HT-29 (cell line): ENCODE data around the gene ALDH1A2. TPM values are rescaled to one million over a fixed set of nuclear protein-coding genes. Genes with fewer than 3 reads are reported as not detected.
A peak's percentile ranks its signal among the peaks of the same experiment; 100 is the strongest.
"Not testable (repeated sequence)": the region's sequence is repeated elsewhere in the genome, so short reads cannot be mapped to it uniquely, and the experiment has no call there.

Experiments used
- DNase-seq: peaks from one replicate; pipeline ENCODE4 v3.0.0-alpha.2; 2015; ENCODE audit warnings: low spot score
- total RNA-seq: library from RNA; depleted of rRNA; stranded (reverse); fragments of >200 nt; shearing (Covaris generic); gene quantifications from 2 replicates; pipeline ENCODE4 v1.2.3, GENCODE V29; 2014

Gene ALDH1A2
- total RNA-seq, 1 experiment from 2014 or later: 0.25 TPM

DNA sequence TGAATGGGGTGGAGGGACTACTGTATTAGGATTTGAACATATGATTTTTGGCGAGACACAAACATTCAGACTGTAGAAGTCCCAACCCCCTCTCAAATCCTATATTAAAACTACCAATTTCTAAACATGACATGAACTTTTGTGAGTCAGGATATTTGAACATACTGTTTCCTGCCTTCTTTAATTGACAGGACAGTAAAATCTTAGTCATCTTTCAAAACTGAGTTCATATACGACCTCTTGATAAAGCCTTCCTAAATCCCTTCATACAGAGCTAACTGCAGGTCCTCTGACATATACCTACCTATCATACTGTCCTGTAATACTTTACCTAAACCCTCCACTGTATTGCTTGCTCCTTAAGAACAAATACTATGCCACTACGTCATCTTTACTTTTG is 23.5 kb downstream of the ALDH1A2 start:
- DNase-seq: no peak

- DNase-seq: peak; percentile 61
Observed at GRCh38 chr15:58040150-58040549, 25.4 kb downstream of the ALDH1A2 start.

DNA sequence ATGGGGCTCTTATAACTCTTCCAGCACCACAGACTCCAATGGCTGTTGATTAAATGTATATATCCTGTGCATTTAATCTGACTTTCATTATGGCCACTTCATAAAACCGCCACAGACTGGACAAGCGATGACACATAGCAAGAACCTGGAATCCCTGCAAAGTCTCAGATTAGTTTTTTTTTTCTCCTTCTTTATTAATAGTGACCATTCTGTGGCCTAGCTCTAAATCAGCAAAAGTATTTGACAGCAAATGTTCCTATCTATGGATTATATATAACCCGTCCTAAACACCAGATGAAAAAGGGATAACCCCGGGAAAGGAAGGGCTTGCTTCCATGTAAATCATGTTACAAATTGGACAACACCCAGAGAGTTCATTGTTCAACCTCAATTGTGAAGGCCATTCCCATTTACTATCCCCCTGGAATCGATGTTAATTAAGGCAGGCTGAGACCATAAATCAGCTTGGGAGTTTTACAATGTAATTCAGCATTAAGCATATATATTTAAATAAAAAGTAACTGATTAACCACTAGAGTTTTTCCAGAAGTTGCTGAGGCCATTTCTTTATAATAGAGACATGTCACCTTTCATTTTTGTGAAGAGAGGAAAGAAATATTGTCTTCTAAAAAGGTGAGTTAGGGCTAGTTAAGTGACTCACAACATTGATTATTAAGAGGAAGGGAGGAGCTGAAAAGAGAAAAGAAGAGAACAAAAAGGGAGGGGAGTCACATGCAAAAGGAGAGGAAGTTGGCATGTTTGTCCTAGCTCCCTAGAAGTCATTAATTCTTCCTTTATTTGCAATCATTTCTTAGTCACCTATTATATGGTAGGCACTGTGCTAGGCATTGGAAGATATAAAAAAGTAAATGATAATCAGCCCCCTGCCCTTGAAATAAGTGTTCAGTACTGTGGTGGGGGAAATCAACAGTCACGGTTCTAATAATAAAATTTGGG is 26.2 kb downstream of the ALDH1A2 start:
- DNase-seq: peak; percentile 36

GRCh38 chr15:58038426-58039078 is 27.0 kb downstream of the ALDH1A2 start:
- peak; percentile 80 for DNase-seq

DNA sequence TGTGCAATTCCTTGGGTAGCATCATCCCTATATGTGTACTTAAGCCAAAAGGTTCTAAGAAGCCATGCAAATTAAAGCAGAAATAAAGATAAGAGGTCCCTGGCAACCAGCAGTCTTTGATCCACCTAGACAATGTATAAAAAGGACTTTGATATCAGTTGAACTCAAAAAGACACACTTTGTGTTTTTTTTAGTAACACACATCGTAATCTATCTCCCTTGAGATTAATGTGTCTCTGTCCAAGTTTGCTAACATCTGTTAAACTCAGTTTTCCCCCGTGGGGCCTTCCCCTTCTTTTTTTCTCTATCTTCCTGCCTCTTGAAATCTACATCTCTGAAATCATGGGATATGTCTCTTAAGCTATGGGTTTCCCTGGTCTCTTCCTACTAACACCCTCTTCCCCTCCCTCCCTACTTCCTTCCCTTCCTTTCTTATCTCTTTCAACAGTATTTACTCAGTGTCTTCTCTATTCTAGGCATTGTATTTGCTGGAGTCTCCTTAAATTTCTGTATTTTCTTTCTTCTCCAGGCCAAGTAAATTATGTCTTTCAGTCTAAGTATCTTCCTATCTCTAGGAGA is 27.7 kb downstream of the ALDH1A2 start:
- peak; percentile 13 for DNase-seq

DNA sequence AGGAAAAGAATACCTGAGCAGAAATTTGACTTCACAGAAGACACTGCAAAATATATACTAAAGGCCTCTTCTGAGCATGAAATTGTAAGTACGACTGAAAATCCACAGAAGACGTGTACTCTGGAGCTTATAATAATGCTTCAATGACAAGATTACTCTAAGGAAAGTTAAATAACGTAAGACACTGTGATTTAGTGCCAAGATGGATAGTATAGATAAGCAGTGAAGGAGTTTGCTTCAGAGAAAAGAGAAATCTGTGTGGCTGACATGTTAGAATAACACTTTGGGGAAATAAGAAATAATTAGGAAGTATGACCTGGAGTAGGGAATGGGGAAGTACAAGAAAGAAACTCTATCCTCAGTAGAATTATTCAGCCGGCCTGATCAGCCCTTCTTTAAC is 28.9 kb downstream of the ALDH1A2 start:
- DNase-seq: no peak

- not testable (repeated sequence) for DNase-seq
Observed at GRCh38 chr15:58028392-58028791, 37.1 kb downstream of the ALDH1A2 start.

DNA sequence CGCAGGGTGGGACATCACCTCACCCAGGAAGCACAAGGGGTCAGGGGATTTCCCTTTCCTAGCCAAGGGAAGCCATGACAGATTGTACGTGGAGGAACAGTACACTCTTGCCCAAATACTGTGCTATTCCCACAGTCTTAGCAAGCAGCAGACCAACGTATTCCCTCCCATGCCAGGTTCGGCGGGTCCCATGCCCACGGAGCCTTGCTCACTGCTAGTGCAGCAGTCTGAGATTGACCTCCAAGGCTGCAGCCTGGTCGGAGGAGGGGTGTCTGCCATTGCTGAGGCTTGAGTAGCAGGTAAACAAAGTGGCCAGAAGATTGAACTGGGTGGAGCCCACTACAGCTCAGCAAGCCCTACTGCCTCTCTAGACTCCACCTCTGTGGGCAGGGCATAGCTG is 39.0 kb downstream of the ALDH1A2 start:
- DNase-seq: no peak

DNA sequence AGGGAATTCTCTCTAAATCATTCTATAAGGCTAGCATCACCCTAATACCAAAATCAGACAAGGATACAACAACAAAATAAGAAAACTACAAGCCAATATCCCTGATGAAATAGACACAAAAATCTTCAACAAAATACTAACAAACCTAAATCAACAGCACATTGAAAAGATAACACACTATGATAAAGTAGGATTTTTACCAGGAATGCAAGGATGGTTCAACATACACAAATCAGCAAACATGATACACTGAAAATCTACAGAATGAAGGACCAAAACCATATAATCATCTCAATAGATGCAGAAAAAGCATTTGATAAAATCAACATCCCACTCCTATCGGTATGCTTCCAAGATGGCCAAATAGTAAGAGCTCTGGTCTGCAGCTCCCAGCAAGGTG is 39.5 kb downstream of the ALDH1A2 start:
- DNase-seq: no peak

DNA sequence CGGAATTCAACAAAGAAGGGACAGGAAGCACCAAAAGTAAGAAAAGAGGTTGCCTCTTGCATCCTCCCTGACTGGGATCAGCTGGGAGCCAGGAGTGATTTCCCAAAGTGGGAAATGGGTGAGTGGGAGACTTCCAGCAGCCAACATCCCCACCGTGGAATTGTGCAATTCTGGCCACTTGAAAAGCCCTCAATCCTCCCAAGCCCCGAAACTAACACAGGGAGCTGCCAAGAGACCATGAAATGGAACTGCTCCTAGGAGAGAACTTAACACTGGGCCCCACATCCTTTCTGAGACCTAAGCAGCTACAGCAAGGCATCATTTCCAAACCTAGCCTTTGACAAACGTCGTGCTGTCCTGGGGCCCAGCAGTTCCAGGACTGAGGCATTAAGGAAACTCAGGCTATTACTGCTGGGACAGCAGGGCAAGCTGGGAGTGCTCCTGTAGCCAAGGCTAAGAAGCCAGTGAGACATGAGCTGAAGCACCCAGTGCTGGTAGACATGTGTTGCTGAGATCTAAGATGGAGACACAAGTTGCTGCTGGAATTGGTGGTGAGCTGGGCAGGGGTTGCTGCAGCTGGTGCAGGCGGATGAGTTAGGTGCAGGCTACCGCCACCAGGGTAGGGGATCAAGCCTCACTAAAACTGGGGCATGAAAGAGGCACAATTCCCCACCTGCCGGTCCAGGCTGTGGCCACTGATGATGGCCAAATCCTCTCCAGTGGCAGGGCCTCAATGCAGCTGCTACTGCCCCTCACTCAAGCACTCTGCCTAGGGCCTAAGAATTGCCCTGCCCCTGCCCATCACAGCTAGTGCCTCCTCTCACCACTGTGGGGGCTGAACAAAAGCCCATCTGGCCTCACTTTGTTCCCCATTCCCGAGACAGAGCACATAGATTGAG is 43.9 kb downstream of the ALDH1A2 start:
- DNase-seq: no peak

DNA sequence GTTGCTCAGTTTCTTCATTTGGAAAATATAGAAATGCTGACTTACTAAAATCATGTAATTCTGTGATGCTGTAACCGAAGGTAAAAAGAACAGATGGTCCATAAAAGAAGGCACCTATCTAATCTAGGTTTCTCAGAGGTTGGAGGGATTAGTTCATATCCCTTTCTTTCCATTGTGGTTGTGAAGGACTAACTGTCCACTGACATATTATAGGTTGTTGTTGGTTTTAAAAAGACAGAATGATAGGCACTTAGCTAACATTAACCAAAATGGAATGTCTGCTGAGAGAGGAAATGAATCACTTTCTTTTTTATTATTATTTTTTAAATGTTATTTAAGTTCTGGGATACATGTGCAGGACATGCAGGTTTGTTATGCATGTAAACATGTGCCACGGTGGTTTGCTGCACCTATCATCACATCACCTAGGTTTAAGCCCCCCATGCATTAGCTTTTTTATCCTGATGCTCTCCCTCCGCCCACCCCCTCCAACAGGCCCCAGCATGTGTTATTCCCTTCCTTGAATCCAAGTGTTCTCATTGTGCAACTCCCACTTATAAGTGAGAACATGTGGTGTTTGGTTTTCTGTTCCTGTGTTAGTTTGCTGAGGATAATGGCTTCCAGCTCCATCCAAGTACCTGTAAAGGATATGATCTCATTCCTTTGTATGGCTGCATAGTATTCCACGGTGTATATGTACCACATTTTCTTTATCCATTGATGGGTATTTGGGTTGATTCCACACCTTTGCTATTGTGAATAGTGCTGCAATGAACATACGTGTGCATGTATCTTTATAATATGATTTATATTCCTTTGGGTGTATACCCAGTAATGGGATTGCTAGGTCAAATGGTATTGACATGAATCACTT is 45.8 kb downstream of the ALDH1A2 start:
- no peak for DNase-seq

DNA sequence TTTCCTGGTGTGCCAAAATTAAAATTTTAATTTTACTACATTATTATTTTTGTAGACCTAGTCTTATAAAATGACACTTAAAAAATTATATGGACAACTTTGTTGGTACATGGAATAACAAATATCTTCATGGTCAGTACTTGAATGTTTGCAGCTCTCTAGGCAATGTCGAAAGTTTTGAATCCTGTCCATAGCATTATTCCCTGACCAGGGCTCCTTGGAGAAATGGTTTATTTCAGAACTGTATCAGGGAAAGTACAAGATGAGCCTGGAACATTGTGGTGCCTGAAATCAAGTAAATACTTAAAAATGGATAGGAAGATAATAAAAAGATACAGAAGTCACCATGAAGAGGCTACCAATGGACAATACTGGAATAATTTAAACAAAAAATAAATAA is 47.6 kb downstream of the ALDH1A2 start:
- DNase-seq: no peak

- DNase-seq: no peak
Observed at GRCh38 chr15:58016581-58017175, 48.8 kb downstream of the ALDH1A2 start.

DNA sequence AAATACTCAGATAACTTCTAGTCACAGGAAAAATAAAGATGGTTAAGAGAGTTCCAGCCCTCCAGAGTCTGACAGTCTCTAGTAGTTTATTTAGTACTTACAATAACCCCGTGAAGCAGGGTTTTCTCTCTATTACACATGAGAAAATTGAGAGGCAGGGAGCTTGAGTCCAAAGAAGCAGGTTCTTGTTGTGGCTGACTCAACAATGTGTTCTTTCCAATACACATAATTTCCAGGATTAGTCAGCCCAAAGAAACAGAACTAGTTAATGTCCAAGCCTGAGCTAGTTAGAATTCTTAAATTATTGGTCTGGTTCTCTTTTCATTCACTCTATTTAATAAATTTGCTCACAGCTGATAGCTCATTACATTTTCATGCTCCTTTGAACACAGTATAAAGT is 49.9 kb downstream of the ALDH1A2 start:
- no peak for DNase-seq

GRCh38 chr15:58014470-58014869 is 51.0 kb downstream of the ALDH1A2 start:
- DNase-seq: no peak

DNA sequence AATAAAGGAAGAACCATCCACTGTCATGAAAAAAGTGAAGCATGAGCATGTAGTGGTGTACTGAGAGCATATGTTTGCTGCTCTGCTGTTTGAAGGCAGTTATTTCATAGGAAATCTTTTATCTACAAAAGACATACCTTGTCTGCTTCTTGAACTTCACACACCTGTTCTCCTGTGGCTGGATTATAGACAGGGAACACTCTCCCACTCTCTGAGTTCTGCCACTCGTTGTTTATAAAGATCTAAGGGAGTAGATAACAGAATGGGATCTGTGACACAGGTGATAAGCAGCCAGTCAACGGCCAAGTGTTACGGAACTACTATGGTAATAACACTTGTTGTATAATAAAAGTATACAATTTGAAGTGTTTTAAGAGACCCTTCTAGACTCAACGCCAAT is 51.5 kb downstream of the ALDH1A2 start:
- DNase-seq: no peak

- no peak for DNase-seq
Observed at GRCh38 chr15:58010983-58011382, 54.5 kb downstream of the ALDH1A2 start.

- DNase-seq: no peak
Observed at GRCh38 chr15:58003810-58004209, 61.7 kb downstream of the ALDH1A2 start.

DNA sequence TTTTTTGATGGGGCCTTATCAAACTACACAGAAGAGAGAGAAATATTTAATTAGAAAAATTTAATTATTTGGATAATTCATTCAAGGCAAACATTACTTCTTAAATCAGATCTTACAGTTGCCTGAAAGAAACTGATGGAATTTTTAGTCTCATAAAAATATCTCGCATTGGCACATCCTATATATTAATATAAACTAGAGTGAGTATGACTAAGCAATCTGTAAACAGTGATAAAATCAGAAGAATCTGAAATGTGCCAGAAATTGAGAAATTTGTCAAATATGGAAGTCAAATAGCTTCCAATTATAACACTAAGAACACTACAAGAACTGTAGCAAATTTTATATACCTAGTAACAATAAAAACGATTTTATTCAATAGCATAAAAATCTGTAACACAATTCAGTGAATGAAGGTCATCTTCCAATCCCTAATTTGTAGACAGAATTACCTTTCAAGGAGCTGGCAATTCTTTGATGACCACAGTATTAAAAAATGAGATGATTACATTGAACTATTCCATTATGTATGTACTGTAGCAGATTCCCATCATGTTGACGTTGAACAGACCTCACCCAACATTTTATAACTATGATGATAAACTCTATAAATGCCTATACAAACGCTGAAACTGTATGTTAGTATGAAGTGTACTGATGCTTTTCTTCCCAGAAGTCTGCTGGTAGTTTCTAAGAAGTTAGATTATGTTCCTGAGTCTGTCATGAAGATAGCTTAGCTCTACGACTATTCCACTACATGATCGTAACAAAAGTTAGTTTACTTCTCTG is 63.0 kb downstream of the ALDH1A2 start:
- DNase-seq: no peak
